A673 (cell line): ENCODE data around the gene ME1. TPM values are rescaled to one million over a fixed set of nuclear protein-coding genes. Genes with fewer than 3 reads are reported as not detected.
"Not testable (repeated sequence)": the region's sequence is repeated elsewhere in the genome, so short reads cannot be mapped to it uniquely, and the experiment has no call there.

Experiments used
- BruUV-seq: library from RNA; stranded (reverse); fragments of 400-500 nt; replicated peaks from 2 replicates; lab custom pipeline; 2021; lab: Mats Ljungman, UMichigan
- CTCF ChIA-PET: fragments of 300-600 bp; sonication (Branson Sonifier 250); formaldehyde crosslinking; loops from one replicate; lab custom pipeline; 2022; ENCODE audit warnings: antibody characterized with exemption; lab: Charles Lee
- POLR2A ChIA-PET: fragments of 300-600 bp; sonication (Branson Sonifier 250); formaldehyde crosslinking; loops from one replicate; lab custom pipeline; 2022; ENCODE audit warnings: antibody characterized with exemption; ENCODE audit not compliant: low non-redundant PET; lab: Charles Lee
- DNase-seq: peaks from one replicate; pipeline ENCODE4 v3.0.0-alpha.2; 2015; ENCODE audit warnings: low spot score
- H3K27ac ChIP-seq: fragments of 200-600 bp; sonication (generic); 2 replicates; pipeline ENCODE4 v1.5.1; 2016; ENCODE audit warnings: mixed run types, low read depth, mild to moderate bottlenecking, mixed read lengths, antibody characterized with exemption, low read length; ENCODE audit not compliant: poor library complexity, severe bottlenecking
- H3K27me3 ChIP-seq: fragments of 200-600 bp; sonication (generic); replicated peaks from 2 replicates; pipeline ENCODE4 v1.6.1; 2017; ENCODE audit warnings: mixed run types, low read depth, mild to moderate bottlenecking, mixed read lengths, antibody characterized with exemption, low read length; ENCODE audit not compliant: insufficient read depth, poor library complexity
- H3K36me3 ChIP-seq: fragments of 200-600 bp; sonication (generic); 2 replicates; pipeline ENCODE4 v1.6.1; 2016; ENCODE audit warnings: mixed run types, mild to moderate bottlenecking, mixed read lengths, antibody characterized with exemption, low read length; ENCODE audit not compliant: insufficient read depth, poor library complexity, severe bottlenecking
- H3K4me1 ChIP-seq: fragments of 200-600 bp; sonication (generic); 2 replicates; pipeline ENCODE4 v1.6.1; 2017; ENCODE audit warnings: mixed run types, mild to moderate bottlenecking, mixed read lengths, antibody characterized with exemption, low read length; ENCODE audit not compliant: insufficient read depth, poor library complexity, severe bottlenecking
- H3K4me3 ChIP-seq: fragments of 200-600 bp; sonication (generic); 2 replicates; pipeline ENCODE4 v1.5.1; 2016; ENCODE audit warnings: low read depth, mixed run types, mild to moderate bottlenecking, mixed read lengths, low read length; ENCODE audit not compliant: poor library complexity, severe bottlenecking
- H3K9me3 ChIP-seq: fragments of 200-600 bp; sonication (generic); 2 replicates; pipeline ENCODE4 v1.6.1; 2016; ENCODE audit warnings: mixed run types, low read depth, mild to moderate bottlenecking, mixed read lengths, antibody characterized with exemption, low read length; ENCODE audit not compliant: poor library complexity, severe bottlenecking
- EZH2 ChIP-seq: fragments of 200-600 bp; sonication (generic); IDR thresholded peaks from 2 replicates; pipeline ENCODE4 v1.6.1; 2017; ENCODE audit warnings: borderline replicate concordance, low read depth, mild to moderate bottlenecking, mixed read lengths, antibody characterized with exemption, low read length; ENCODE audit not compliant: poor library complexity, severe bottlenecking
- intact Hi-C: fragments of 100-400 bp; cut with micrococcal nuclease; formaldehyde crosslinking; loops from one replicate; pipeline ENCODE4 v1.10.0; 2022; ENCODE audit not compliant: unreplicated experiment
- total RNA-seq: library from RNA; stranded (reverse); gene quantifications from 2 replicates; pipeline ENCODE4 v1.2.3, GENCODE V29; 2021
- TF ChIP-seq, protein P1 (sequence below): fragments of 300-800, 200-600 bp; sonication (generic); conservative IDR thresholded peaks from 2 replicates; pipeline ENCODE4 v1.5.1; 2017; ENCODE audit warnings: low read depth, mild to moderate bottlenecking, antibody characterized with exemption, low read length, moderate library complexity, mixed read lengths

ME1 gene
- total RNA-seq, 1 experiment from 2014 or later, result 78.8 TPM

GRCh38 chr6:83462524-83462923 lies 31.7 kb upstream of the ME1 start:
- no peak overlapping the region for H3K27ac ChIP-seq
- no peaks in the 10 kb centered on the region for H3K27me3 ChIP-seq
- POLR2A ChIA-PET, result no interaction called here
- BruUV-seq, result no TSS peak
- intact Hi-C loops, result no loop called here
- H3K4me3 ChIP-seq, result no peak overlapping the region
- H3K36me3 ChIP-seq, result no peaks in the 10 kb centered on the region
- peaks cover 15% of the 10 kb centered on the region for H3K4me1 ChIP-seq
- TF ChIP-seq EZH2, result no peak
- TF ChIP-seq, protein P1, sequence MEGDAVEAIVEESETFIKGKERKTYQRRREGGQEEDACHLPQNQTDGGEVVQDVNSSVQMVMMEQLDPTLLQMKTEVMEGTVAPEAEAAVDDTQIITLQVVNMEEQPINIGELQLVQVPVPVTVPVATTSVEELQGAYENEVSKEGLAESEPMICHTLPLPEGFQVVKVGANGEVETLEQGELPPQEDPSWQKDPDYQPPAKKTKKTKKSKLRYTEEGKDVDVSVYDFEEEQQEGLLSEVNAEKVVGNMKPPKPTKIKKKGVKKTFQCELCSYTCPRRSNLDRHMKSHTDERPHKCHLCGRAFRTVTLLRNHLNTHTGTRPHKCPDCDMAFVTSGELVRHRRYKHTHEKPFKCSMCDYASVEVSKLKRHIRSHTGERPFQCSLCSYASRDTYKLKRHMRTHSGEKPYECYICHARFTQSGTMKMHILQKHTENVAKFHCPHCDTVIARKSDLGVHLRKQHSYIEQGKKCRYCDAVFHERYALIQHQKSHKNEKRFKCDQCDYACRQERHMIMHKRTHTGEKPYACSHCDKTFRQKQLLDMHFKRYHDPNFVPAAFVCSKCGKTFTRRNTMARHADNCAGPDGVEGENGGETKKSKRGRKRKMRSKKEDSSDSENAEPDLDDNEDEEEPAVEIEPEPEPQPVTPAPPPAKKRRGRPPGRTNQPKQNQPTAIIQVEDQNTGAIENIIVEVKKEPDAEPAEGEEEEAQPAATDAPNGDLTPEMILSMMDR, result no peak
- CTCF ChIA-PET, result no interaction called here
- DNase-seq, result no peak
- no peaks in the 10 kb centered on the region for H3K9me3 ChIP-seq

- no peaks in the 10 kb centered on the region for H3K27me3 ChIP-seq
- POLR2A ChIA-PET, result no interaction called here
- no peaks in the 10 kb centered on the region for H3K36me3 ChIP-seq
- intact Hi-C loops, result no loop called here
- no TSS peak for BruUV-seq
- peaks cover 15% of the 10 kb centered on the region for H3K4me1 ChIP-seq
- DNase-seq, result no peak
- CTCF ChIA-PET, result no interaction called here
- H3K9me3 ChIP-seq, result no peaks in the 10 kb centered on the region
- H3K4me3 ChIP-seq, result no peak overlapping the region
- H3K27ac ChIP-seq, result no peak overlapping the region
- no peak for TF ChIP-seq EZH2
- TF ChIP-seq, protein P1, result no peak
Observed at GRCh38 chr6:83461438-83461837, 30.6 kb upstream of the ME1 start.

DNA sequence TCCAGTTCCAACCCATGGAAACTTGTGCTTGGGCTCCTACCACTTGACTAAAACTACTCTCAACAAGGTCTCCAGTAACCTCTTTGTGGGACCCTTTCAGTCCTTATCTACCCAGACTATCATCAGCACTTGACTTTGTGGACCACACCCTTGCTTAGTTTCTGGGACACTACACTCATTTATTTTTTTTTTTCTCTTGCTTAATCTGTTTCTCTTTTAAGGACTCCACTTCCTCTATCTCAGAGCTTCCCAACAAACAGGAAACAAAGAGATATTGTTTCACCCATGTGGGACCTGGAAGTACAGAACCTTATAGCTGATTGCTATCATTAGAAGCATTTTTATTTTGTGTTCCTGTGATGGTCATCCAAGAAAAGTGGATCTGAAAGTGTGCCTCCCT lies 28.8 kb upstream of the ME1 start:
- Histone ChIP-seq H3K27me3 (no peaks in the 10 kb centered on the region), H3K36me3 (no peaks in the 10 kb centered on the region), H3K27ac (no peak overlapping the region), H3K4me1 (peaks cover 15% of the 10 kb centered on the region), H3K4me3 (no peak overlapping the region), H3K9me3 (no peaks in the 10 kb centered on the region)
- no TSS peak for BruUV-seq
- ChIA-PET CTCF (no interaction called here), POLR2A (no interaction called here)
- no peak for DNase-seq
- TF ChIP-seq, protein P1, result no peak
- TF ChIP-seq EZH2, result no peak
- intact Hi-C loops, result no loop called here

DNA sequence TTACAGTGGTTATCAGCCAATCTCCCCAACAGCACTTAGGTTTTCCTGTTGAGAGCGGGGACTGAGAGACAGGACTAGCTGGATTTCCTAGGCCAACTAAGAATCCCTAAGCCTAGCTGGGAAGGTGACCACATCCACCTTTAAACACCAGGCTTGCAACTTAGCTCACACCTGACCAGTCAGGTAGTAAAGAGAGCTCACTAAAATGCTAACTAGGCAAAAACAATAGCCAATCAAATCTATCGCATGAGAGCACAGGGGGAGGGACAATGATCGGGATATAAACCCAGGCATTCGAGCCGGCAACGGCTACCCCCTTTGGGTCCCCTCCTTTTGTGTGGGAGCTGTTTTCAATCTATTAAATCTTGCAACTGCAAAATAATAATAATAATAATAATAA lies 19.2 kb upstream of the ME1 start:
- CTCF ChIA-PET, POLR2A ChIA-PET, intact Hi-C loops: not testable (repeated sequence)

GRCh38 chr6:83444086-83444699 lies 13.3 kb upstream of the ME1 start:
- BruUV-seq, POLR2A ChIA-PET, H3K27ac ChIP-seq, H3K27me3 ChIP-seq, H3K4me3 ChIP-seq, intact Hi-C loops, H3K36me3 ChIP-seq, H3K4me1 ChIP-seq, CTCF ChIA-PET, H3K9me3 ChIP-seq, DNase-seq: not testable (repeated sequence)

More for the DNA sequence above, 19.2 kb upstream of the ME1 start:
- not testable (repeated sequence) for H3K4me3 ChIP-seq, H3K36me3 ChIP-seq, DNase-seq, H3K9me3 ChIP-seq, BruUV-seq, H3K27ac ChIP-seq, H3K27me3 ChIP-seq, H3K4me1 ChIP-seq
